ENCODE data around the gene RMI1. TPM values are rescaled to one million over a fixed set of nuclear protein-coding genes. Genes with fewer than 3 reads are reported as not detected.

RMI1 gene
- total RNA-seq, 4 donors from 2014 or later = 5.3 to 11.6 (median 6.2) TPM

DNA sequence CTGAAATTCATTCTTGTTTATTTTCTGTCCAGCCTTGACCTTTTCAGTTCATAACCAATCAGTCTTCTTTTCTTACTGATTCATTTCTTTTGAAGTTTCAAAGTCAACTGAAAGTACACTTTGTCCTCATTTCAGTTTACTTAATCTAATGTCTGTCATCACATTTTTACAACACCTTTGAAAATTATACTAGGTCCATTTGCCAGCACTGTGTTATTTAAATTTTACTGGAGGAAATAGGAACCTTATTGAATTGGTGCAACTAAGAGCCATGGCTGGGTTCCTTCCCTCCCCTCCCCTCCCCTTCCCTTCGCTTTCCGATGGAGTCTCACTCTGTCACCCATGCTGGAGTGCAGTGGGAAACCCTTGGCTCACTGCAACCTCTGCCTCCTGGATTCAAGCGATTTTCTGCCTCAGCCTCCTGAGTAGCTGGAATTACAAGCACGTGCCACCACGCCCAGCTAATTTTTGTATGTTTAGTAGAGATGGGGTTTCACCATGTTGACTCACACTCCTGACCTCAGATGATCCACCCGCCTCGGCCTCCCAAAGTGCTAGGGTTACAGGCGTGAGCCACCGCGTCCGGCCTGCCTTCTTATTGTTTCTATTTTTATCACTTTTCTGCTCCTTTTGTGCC lies 6.3 kb downstream of the RMI1 start:
- intact Hi-C loops (cut with DNase I) = no loop called here
- H3K27me3 ChIP-seq = no peaks in the 10 kb centered on the region
- peak overlapping the region in 2 of 4 donors; percentile 13 to 23 for H3K4me3 ChIP-seq
- 53% methylated on average over 11 of the region's 11 CpGs for WGBS
- H3K4me1 ChIP-seq = peaks cover 10 to 46% (median 39%) of the 10 kb centered on the region in 4 donors
- H3K9me3 ChIP-seq = no peaks in the 10 kb centered on the region
- TF ChIP-seq POLR2AphosphoS5 (IDR thresholded peaks at IDR 0.05) = peak in 1 of 2 donors; percentile 57
- no peak for TF ChIP-seq EP300 (IDR thresholded peaks at IDR 0.05)
- H3K27ac ChIP-seq (replicated peaks in 1 of 4) = peak overlapping the region; percentile 72 to 76 (median 73)
- H3K36me3 ChIP-seq = no peaks in the 10 kb centered on the region
- DNase-seq (ENCODE audit: extremely low spot score) = no peak

DNA sequence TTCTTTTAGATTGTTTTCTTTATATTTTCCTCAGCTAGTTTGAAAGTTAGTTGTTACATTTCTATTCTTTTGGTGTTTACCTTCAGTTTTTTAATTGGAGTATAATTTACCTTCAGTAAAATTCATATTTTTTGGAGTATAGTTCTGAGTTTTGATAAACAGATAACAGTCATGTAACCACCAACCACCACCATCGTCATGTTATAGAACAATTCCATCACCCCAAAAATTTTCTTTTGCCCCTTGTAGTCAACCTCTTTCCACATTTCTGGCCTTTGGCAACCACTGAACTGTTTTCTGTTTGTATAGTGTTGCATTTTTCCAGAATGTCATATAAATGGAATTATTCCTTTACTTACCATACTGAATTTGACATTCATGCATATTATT lies 6.8 kb downstream of the RMI1 start:
- Histone ChIP-seq H3K27ac (replicated peaks in 1 of 4) (peak overlapping the region; percentile 72 to 76 (median 73)), H3K27me3 (no peaks in the 10 kb centered on the region), H3K9me3 (no peaks in the 10 kb centered on the region), H3K36me3 (no peaks in the 10 kb centered on the region), H3K4me3 (no peak overlapping the region), H3K4me1 (peaks cover 9 to 41% (median 36%) of the 10 kb centered on the region in 4 donors)
- no peak for DNase-seq (ENCODE audit: extremely low spot score)
- intact Hi-C loops (cut with DNase I) = no loop called here
- 97% methylated on average over 1 of the region's 1 CpG for WGBS
- TF ChIP-seq EP300 (IDR thresholded peaks at IDR 0.05) (no peak), POLR2A (IDR thresholded peaks at IDR 0.05; ENCODE audit: low read depth) (no peak)

DNA sequence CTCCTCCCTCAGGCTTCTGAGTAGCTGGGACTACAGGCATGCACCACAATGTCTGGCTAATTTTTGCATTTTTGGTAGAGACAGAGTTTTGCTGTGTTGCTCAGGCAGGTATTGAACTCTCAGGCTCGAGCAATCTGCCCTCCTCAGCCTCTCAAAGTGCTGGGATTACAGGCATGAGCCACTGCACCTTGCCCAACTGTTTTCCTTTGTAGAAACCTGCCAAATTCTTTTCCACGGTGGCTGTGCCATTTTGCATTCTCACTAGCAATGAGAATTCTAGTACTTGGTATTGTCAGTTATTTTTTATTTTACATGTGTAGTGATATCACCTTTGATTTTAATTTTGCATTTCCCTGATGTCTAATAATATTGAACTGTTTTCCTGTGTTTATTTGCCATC lies 7.8 kb downstream of the RMI1 start:
- Histone ChIP-seq H3K27me3 (no peaks in the 10 kb centered on the region), H3K4me3 (no peak overlapping the region), H3K27ac (replicated peaks in 1 of 4) (no peak overlapping the region), H3K9me3 (no peaks in the 10 kb centered on the region), H3K36me3 (no peaks in the 10 kb centered on the region), H3K4me1 (peaks cover 9 to 37% (median 33%) of the 10 kb centered on the region in 4 donors)
- DNase-seq (ENCODE audit: extremely low spot score) = no peak
- 79% methylated on average over 2 of the region's 2 CpGs for WGBS
- TF ChIP-seq POLR2A (IDR thresholded peaks at IDR 0.05; ENCODE audit: low read depth) (no peak), POLR2AphosphoS5 (IDR thresholded peaks at IDR 0.05) (no peak), EP300 (IDR thresholded peaks at IDR 0.05) (no peak)
- TF ChIP-seq, protein P1, sequence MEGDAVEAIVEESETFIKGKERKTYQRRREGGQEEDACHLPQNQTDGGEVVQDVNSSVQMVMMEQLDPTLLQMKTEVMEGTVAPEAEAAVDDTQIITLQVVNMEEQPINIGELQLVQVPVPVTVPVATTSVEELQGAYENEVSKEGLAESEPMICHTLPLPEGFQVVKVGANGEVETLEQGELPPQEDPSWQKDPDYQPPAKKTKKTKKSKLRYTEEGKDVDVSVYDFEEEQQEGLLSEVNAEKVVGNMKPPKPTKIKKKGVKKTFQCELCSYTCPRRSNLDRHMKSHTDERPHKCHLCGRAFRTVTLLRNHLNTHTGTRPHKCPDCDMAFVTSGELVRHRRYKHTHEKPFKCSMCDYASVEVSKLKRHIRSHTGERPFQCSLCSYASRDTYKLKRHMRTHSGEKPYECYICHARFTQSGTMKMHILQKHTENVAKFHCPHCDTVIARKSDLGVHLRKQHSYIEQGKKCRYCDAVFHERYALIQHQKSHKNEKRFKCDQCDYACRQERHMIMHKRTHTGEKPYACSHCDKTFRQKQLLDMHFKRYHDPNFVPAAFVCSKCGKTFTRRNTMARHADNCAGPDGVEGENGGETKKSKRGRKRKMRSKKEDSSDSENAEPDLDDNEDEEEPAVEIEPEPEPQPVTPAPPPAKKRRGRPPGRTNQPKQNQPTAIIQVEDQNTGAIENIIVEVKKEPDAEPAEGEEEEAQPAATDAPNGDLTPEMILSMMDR (IDR thresholded peaks at IDR 0.05) = no peak
- intact Hi-C loops (cut with DNase I) = no loop called here

DNA sequence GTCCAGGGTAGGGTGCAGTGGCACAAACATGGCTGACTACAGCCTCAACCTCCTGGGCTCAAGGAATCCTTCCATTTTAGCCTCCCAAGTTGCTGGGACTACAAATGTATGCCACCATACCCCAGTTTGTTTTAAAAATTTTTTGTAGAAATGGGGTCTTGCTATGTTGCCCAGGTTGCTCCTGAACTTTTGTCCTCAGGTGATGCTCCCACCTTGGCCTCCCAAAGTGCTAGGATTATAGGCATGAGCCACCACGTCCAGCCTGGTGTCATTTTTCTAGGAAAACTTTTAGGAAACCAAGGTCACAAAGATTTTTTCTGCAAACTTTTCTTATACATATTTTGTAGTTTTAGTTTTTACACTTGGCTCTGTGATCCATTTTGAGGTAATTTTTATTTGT lies 10.8 kb downstream of the RMI1 start:
- intact Hi-C loops (cut with DNase I) = no loop called here
- Histone ChIP-seq H3K27ac (replicated peaks in 1 of 4) (no peak overlapping the region), H3K27me3 (no peaks in the 10 kb centered on the region), H3K9me3 (no peaks in the 10 kb centered on the region), H3K4me3 (no peak overlapping the region), H3K4me1 (peaks cover 9 to 30% (median 24%) of the 10 kb centered on the region in 4 donors), H3K36me3 (no peaks in the 10 kb centered on the region)
- DNase-seq (ENCODE audit: extremely low spot score) = no peak
- 95% methylated on average over 1 of the region's 1 CpG for WGBS
- no peak for TF ChIP-seq POLR2A (IDR thresholded peaks at IDR 0.05; ENCODE audit: low read depth)
- TF ChIP-seq POLR2AphosphoS5 (IDR thresholded peaks at IDR 0.05) = no peak
- TF ChIP-seq EP300 (IDR thresholded peaks at IDR 0.05) = no peak
- TF ChIP-seq, protein P1 (IDR thresholded peaks at IDR 0.05) = no peak

DNA sequence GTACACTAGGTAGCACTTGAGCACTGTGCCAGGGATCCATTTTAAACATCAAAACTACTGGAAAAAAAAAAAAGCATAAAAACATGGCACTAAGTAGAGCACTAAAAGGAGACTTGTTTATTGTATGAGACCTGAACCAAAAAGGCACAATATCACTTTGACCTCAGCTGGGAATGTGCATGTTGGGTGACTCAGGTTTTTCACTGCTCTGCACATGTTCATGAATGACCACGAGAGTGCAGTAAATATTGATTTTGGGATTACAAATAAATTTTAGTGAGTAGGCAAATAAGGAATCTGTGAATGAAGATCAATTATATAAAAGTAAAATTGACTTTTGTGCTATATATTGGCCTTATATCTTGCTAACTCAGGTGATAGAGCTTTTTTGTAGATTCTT lies 11.8 kb downstream of the RMI1 start:
- Histone ChIP-seq H3K9me3 (no peaks in the 10 kb centered on the region), H3K4me3 (no peak overlapping the region), H3K36me3 (no peaks in the 10 kb centered on the region), H3K4me1 (peaks cover 3 to 19% (median 15%) of the 10 kb centered on the region in 4 donors), H3K27me3 (no peaks in the 10 kb centered on the region), H3K27ac (replicated peaks in 1 of 4) (no peak overlapping the region)
- no peak for DNase-seq (ENCODE audit: extremely low spot score)
- TF ChIP-seq, protein P1 (IDR thresholded peaks at IDR 0.05) = no peak
- TF ChIP-seq POLR2AphosphoS5 (IDR thresholded peaks at IDR 0.05) (no peak), POLR2A (IDR thresholded peaks at IDR 0.05; ENCODE audit: low read depth) (no peak), EP300 (IDR thresholded peaks at IDR 0.05) (no peak)
- 72% methylated on average over 1 of the region's 1 CpG for WGBS
- intact Hi-C loops (cut with DNase I) = no loop called here

DNA sequence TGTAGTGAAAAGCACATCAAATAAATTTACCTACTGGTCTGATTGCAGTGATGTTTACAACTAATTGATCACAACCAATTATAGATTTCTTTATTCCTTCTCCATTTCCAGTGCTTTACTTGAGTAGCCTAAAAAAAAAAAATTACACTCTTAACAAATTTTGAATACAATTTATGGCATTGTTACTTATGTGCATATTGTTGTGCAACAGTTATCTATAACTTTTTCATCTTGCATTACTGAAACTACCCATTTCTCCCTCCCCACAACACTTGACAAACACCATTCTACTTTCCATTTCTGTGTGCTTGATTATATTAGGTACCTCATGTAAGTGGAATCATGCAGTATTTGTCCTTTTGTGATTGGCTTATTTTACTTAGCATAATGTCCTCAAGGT lies 12.3 kb downstream of the RMI1 start:
- H3K4me1 ChIP-seq = peaks cover 0 to 14% (median 10%) of the 10 kb centered on the region in 4 donors
- H3K36me3 ChIP-seq = no peaks in the 10 kb centered on the region
- no peaks in the 10 kb centered on the region for H3K9me3 ChIP-seq
- no peaks in the 10 kb centered on the region for H3K27me3 ChIP-seq
- intact Hi-C loops (cut with DNase I) = no loop called here
- no peak overlapping the region for H3K4me3 ChIP-seq
- DNase-seq (ENCODE audit: extremely low spot score) = no peak
- TF ChIP-seq, protein P1 (IDR thresholded peaks at IDR 0.05) = no peak
- TF ChIP-seq POLR2A (IDR thresholded peaks at IDR 0.05; ENCODE audit: low read depth) (no peak), EP300 (IDR thresholded peaks at IDR 0.05) (no peak), POLR2AphosphoS5 (IDR thresholded peaks at IDR 0.05) (no peak)
- no peak overlapping the region for H3K27ac ChIP-seq (replicated peaks in 1 of 4)
